ENCODE data around the gene RYR2.

DNA sequence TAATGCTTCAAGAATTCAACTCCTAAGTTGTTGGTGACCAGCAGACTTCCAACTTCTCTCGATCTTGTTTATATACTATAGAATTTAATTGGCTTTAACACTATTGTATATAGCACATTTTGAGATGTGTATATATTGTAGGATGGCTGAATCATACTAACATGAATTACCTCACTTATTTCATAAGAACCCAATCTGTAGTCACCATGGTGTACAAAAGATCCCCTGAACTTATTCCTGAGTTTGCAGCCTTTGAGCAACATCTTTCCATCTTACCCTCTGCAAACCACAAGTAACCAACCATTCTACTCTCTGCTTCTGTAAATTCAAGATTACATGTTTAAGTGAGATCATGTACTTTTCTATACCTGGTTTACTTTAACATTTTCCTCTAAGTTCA is 836.4 kb downstream of the RYR2 start:
- TF ChIP-seq KLF13 (tag; IDR thresholded peaks at IDR 0.05; ENCODE audit: borderline replicate concordance, low read depth) (no peak), ZFP36 (IDR thresholded peaks at IDR 0.05; ENCODE audit: low read depth, low read length, partially characterized antibody) (no peak), HDAC6 (IDR thresholded peaks at IDR 0.05; ENCODE audit: low read depth, low read length) (no peak), ARHGAP35 (IDR thresholded peaks at IDR 0.05; ENCODE audit: partially characterized antibody) (no peak), NFXL1 (CRISPR knock-in tag; IDR thresholded peaks at IDR 0.05) (no peak), ZNF140 (CRISPR knock-in tag; IDR thresholded peaks at IDR 0.05) (no peak), GABPA (tag; conservative IDR thresholded peaks at IDR 0.05; ENCODE audit: low read depth) (no peak), TAF1 (IDR thresholded peaks at IDR 0.05; ENCODE audit: control insufficient read depth, extremely low read depth, insufficient read depth, low read length, severe bottlenecking) (no peak), ZNF212 (CRISPR knock-in tag; IDR thresholded peaks at IDR 0.05) (no peak)
- TF ChIP-seq, protein P1, sequence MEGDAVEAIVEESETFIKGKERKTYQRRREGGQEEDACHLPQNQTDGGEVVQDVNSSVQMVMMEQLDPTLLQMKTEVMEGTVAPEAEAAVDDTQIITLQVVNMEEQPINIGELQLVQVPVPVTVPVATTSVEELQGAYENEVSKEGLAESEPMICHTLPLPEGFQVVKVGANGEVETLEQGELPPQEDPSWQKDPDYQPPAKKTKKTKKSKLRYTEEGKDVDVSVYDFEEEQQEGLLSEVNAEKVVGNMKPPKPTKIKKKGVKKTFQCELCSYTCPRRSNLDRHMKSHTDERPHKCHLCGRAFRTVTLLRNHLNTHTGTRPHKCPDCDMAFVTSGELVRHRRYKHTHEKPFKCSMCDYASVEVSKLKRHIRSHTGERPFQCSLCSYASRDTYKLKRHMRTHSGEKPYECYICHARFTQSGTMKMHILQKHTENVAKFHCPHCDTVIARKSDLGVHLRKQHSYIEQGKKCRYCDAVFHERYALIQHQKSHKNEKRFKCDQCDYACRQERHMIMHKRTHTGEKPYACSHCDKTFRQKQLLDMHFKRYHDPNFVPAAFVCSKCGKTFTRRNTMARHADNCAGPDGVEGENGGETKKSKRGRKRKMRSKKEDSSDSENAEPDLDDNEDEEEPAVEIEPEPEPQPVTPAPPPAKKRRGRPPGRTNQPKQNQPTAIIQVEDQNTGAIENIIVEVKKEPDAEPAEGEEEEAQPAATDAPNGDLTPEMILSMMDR (IDR thresholded peaks at IDR 0.05 in 2 of 3, conservative IDR thresholded peaks at IDR 0.05 in 1 of 3; ENCODE audit: insufficient read depth in 2 of 3, low read depth in 1 of 3, low read length in 3 of 3): no peak
- TF ChIP-seq, protein P2, sequence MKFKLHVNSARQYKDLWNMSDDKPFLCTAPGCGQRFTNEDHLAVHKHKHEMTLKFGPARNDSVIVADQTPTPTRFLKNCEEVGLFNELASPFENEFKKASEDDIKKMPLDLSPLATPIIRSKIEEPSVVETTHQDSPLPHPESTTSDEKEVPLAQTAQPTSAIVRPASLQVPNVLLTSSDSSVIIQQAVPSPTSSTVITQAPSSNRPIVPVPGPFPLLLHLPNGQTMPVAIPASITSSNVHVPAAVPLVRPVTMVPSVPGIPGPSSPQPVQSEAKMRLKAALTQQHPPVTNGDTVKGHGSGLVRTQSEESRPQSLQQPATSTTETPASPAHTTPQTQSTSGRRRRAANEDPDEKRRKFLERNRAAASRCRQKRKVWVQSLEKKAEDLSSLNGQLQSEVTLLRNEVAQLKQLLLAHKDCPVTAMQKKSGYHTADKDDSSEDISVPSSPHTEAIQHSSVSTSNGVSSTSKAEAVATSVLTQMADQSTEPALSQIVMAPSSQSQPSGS (CRISPR knock-in tag; IDR thresholded peaks at IDR 0.05): no peak
- TF ChIP-seq, protein P3, sequence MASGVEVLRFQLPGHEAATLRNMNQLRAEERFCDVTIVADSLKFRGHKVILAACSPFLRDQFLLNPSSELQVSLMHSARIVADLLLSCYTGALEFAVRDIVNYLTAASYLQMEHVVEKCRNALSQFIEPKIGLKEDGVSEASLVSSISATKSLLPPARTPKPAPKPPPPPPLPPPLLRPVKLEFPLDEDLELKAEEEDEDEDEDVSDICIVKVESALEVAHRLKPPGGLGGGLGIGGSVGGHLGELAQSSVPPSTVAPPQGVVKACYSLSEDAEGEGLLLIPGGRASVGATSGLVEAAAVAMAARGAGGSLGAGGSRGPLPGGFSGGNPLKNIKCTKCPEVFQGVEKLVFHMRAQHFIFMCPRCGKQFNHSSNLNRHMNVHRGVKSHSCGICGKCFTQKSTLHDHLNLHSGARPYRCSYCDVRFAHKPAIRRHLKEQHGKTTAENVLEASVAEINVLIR (CRISPR knock-in tag; IDR thresholded peaks at IDR 0.05): no peak
- TF ChIP-seq, protein P4, sequence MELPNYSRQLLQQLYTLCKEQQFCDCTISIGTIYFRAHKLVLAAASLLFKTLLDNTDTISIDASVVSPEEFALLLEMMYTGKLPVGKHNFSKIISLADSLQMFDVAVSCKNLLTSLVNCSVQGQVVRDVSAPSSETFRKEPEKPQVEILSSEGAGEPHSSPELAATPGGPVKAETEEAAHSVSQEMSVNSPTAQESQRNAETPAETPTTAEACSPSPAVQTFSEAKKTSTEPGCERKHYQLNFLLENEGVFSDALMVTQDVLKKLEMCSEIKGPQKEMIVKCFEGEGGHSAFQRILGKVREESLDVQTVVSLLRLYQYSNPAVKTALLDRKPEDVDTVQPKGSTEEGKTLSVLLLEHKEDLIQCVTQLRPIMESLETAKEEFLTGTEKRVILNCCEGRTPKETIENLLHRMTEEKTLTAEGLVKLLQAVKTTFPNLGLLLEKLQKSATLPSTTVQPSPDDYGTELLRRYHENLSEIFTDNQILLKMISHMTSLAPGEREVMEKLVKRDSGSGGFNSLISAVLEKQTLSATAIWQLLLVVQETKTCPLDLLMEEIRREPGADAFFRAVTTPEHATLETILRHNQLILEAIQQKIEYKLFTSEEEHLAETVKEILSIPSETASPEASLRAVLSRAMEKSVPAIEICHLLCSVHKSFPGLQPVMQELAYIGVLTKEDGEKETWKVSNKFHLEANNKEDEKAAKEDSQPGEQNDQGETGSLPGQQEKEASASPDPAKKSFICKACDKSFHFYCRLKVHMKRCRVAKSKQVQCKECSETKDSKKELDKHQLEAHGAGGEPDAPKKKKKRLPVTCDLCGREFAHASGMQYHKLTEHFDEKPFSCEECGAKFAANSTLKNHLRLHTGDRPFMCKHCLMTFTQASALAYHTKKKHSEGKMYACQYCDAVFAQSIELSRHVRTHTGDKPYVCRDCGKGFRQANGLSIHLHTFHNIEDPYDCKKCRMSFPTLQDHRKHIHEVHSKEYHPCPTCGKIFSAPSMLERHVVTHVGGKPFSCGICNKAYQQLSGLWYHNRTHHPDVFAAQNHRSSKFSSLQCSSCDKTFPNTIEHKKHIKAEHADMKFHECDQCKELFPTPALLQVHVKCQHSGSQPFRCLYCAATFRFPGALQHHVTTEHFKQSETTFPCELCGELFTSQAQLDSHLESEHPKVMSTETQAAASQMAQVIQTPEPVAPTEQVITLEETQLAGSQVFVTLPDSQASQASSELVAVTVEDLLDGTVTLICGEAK (IDR thresholded peaks at IDR 0.05): no peak
- TF ChIP-seq, protein P4 (CRISPR knock-in tag; IDR thresholded peaks at IDR 0.05): no peak
